ENCODE measurements around the gene SMPD3. TPM values are rescaled to one million over a fixed set of nuclear protein-coding genes. Genes with fewer than 3 reads are reported as not detected.

SMPD3 gene
- total RNA-seq, 1 experiment from 2014 or later, result 0.17 TPM

GRCh38 chr16:68401871-68402747 lies 46.2 kb downstream of the SMPD3 start:
- Histone ChIP-seq H3K27me3 (replicated peaks; ENCODE audit: insufficient read depth, low read depth, low read length, poor library complexity) (no peaks in the 10 kb centered on the region), H3K27ac (ENCODE audit: low read depth, low read length, poor library complexity, severe bottlenecking) (no peak overlapping the region), H3K9me3 (ENCODE audit: low read depth, low read length, poor library complexity, severe bottlenecking) (no peaks in the 10 kb centered on the region), H3K36me3 (ENCODE audit: insufficient read depth, low read length, poor library complexity, severe bottlenecking) (no peaks in the 10 kb centered on the region), H3K4me1 (ENCODE audit: insufficient read depth, low read length, poor library complexity, severe bottlenecking) (peaks cover 11% of the 10 kb centered on the region), H3K4me3 (ENCODE audit: low read depth, low read length, poor library complexity, severe bottlenecking) (no peak overlapping the region)
- POLR2A ChIA-PET (ENCODE audit: low non-redundant PET), result no interaction called here
- DNase-seq (ENCODE audit: low spot score), result no peak
- BruUV-seq (replicated peaks), result no TSS peak
- intact Hi-C loops (cut with micrococcal nuclease; ENCODE audit: unreplicated experiment), result no loop called here
- CTCF ChIA-PET, result interaction anchor here (0.6 kb wide), 1 partner anchor 119 kb away, joined by 3 read pairs; no protein-coding TSS in a partner anchor
- TF ChIP-seq CTCF (conservative IDR thresholded peaks at IDR 0.05; ENCODE audit: low read depth, low read length) (no peak), EZH2 (IDR thresholded peaks at IDR 0.05; ENCODE audit: borderline replicate concordance, low read depth, low read length, poor library complexity, severe bottlenecking) (no peak)

GRCh38 chr16:68400924-68401460 lies 47.3 kb downstream of the SMPD3 start:
- no peaks in the 10 kb centered on the region for H3K4me1 ChIP-seq (ENCODE audit: insufficient read depth, low read length, poor library complexity, severe bottlenecking)
- POLR2A ChIA-PET (ENCODE audit: low non-redundant PET), result no interaction called here

More at GRCh38 chr16:68400924-68401460, 47.3 kb downstream of the SMPD3 start:
- H3K27me3 ChIP-seq (replicated peaks; ENCODE audit: insufficient read depth, low read depth, low read length, poor library complexity), result no peaks in the 10 kb centered on the region
- no peak overlapping the region for H3K4me3 ChIP-seq (ENCODE audit: low read depth, low read length, poor library complexity, severe bottlenecking)
- intact Hi-C loops (cut with micrococcal nuclease; ENCODE audit: unreplicated experiment), result no loop called here
- no peak for DNase-seq (ENCODE audit: low spot score)
- H3K27ac ChIP-seq (ENCODE audit: low read depth, low read length, poor library complexity, severe bottlenecking), result no peak overlapping the region
- no peaks in the 10 kb centered on the region for H3K36me3 ChIP-seq (ENCODE audit: insufficient read depth, low read length, poor library complexity, severe bottlenecking)
- CTCF ChIA-PET, result interaction anchor here (0.6 kb wide), 1 partner anchor 408 kb away, joined by 5 read pairs; no protein-coding TSS in a partner anchor
- TF ChIP-seq CTCF (conservative IDR thresholded peaks at IDR 0.05; ENCODE audit: low read depth, low read length) (no peak), EZH2 (IDR thresholded peaks at IDR 0.05; ENCODE audit: borderline replicate concordance, low read depth, low read length, poor library complexity, severe bottlenecking) (no peak)
- BruUV-seq (replicated peaks), result no TSS peak
- no peaks in the 10 kb centered on the region for H3K9me3 ChIP-seq (ENCODE audit: low read depth, low read length, poor library complexity, severe bottlenecking)
